GF-D8 (cell line): ENCODE data around the gene MTO1.
A peak's percentile ranks its signal among the peaks of the same experiment; 100 is the strongest.
"Not testable (repeated sequence)": the region's sequence is repeated elsewhere in the genome, so short reads cannot be mapped to it uniquely, and the experiment has no call there.

Experiments used
- DNase-seq: peaks from one replicate; lab custom pipeline; 2025; lab: John Stamatoyannopoulos, UW

The MTO1 gene, protein sequence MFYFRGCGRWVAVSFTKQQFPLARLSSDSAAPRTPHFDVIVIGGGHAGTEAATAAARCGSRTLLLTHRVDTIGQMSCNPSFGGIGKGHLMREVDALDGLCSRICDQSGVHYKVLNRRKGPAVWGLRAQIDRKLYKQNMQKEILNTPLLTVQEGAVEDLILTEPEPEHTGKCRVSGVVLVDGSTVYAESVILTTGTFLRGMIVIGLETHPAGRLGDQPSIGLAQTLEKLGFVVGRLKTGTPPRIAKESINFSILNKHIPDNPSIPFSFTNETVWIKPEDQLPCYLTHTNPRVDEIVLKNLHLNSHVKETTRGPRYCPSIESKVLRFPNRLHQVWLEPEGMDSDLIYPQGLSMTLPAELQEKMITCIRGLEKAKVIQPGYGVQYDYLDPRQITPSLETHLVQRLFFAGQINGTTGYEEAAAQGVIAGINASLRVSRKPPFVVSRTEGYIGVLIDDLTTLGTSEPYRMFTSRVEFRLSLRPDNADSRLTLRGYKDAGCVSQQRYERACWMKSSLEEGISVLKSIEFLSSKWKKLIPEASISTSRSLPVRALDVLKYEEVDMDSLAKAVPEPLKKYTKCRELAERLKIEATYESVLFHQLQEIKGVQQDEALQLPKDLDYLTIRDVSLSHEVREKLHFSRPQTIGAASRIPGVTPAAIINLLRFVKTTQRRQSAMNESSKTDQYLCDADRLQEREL

DNA sequence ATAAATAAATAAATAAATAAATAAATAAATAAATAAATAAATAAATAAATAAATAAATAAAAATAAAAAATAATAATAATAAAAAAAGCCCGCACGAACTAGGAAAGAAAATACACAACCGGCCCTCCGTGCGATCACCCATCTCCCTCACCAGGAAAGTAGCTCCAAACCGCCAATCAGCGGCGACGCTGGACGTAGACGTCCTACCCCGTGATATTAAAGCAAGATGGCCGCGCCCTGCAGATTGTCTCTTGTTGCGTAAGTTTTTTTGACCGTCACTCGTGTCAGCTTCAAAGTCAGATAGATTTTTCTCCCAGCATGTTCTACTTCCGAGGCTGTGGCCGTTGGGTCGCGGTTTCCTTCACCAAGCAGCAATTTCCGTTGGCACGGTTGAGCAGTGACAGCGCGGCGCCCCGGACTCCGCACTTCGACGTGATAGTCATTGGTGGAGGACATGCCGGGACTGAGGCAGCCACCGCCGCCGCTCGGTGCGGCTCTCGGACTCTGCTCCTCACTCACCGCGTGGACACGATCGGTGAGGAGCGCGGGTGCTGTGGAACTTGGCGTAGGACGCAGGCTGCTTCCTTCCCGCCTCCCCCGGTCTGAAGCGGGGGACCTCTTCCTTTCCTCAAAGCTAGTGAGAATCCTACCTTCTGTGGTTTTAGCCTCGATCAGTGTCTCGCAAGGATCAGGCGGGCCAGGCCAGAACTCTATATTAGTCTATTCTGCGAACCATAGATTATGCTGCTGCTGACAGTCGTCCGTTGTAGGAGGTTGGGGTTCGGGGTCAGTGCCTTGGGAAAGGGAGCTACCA, at the start of gene MTO1:
Gene MTO1 (plus strand): TSS at position 201 of the 814 bp plus-strand sequence. CDS start 118 bp downstream, at position 319.
- peak; percentile 94 for DNase-seq

DNA sequence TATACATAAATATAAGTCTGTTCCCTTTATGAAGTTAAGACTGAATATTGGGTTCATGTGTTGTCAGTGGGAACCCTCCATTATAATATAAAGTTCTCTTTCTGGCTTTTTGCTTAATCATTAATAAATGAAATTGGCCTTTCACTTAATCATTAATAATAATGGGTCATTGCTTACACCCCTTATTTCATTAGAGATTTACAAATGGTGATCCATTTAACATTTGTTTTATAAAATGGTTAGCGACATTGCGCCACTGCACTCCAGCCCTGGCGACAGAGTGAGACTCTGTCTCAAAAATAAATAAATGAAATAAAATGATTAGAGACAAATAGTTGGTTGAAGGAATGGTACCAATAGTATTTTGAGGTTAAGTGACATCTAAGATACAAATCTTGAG, 48.4 kb upstream of the MTO1 start:
- DNase-seq: no peak

DNA sequence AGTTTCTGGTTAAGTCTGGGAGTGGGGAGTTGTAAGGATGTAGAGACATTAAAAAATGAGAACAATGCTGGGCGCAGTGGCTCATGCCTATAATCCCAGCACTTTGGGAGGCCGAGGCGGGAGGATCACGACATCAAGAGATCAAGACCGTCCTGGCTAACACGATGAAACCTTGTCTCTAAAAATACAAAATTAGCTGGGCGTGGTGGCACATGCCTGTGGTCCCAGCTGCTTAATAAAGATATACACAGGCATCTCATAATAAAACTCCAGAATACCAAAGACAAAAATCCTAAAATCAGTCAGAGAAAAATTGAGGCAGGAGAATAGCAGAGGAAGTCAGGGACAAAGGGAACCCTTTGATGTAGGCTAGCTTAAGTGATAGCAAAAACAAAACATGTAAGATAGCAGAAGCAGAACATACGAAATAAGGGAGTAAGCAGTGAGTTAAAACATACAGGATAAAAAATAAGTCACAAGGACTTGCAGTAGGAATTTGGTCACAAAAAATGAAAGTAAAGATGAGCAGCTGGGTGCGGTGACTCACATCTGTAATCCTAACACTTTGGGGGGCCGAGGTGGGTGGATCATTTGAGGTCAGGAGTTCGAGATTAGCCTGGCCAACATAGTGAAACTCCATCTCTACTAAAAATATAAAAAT, 43.3 kb upstream of the MTO1 start:
- DNase-seq: no peak

DNA sequence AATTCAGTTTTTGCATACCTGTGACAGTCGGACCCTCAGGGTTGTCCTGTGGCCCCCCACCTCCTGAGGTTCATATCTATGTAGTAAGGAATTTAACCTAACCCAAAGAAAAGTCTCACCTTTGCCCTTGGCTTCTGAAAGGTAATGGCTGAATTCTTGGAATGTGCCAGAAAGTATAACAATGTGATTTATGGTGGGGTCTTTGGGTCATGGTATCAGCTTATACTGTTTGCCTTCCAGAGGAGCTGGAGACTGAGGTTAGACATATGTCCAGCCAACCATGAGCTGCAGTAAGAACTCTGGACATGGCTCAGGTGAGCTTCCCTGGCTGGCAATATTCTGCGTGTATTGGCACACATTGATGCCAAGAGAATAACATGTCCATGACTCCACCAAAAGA, 40.0 kb upstream of the MTO1 start:
- DNase-seq: no peak

DNA sequence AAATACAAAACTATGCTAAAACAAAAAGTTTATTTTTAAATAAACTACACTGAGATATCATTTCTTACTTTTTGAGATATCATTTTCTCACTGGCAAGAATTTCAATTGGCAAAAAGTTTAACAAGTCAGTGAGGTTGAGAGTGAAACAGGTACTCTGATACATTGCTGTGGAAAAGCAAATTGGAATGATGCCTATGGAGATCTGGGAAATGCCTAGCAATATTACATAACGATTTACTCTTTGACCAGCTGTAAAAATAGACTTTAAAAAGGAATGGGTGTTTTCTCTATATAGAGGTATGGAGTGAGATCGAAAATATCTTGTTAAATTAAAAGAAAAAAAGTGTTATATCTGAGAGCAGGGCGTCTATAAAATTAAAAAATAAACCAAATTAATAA, 26.3 kb upstream of the MTO1 start:
- DNase-seq: no peak

DNA sequence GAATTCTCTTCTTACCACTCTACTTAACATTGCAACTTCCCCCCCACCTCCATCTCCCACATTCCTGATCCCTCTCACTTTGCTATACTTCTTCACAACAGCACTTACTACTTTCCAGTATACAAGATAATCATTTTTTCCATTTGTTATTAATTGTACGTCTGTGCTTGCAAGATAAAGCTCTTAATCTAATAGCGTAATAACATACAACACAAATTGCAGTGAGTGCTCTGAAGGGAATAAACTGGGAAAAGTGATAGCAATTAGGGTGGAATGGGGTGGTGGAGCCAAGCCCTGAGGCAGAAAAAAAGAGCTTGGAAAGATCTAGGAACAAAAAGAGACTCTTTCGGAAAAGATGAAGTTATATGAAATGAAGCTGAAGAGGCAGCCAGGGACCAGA, 18.0 kb upstream of the MTO1 start:
- no peak for DNase-seq

DNA sequence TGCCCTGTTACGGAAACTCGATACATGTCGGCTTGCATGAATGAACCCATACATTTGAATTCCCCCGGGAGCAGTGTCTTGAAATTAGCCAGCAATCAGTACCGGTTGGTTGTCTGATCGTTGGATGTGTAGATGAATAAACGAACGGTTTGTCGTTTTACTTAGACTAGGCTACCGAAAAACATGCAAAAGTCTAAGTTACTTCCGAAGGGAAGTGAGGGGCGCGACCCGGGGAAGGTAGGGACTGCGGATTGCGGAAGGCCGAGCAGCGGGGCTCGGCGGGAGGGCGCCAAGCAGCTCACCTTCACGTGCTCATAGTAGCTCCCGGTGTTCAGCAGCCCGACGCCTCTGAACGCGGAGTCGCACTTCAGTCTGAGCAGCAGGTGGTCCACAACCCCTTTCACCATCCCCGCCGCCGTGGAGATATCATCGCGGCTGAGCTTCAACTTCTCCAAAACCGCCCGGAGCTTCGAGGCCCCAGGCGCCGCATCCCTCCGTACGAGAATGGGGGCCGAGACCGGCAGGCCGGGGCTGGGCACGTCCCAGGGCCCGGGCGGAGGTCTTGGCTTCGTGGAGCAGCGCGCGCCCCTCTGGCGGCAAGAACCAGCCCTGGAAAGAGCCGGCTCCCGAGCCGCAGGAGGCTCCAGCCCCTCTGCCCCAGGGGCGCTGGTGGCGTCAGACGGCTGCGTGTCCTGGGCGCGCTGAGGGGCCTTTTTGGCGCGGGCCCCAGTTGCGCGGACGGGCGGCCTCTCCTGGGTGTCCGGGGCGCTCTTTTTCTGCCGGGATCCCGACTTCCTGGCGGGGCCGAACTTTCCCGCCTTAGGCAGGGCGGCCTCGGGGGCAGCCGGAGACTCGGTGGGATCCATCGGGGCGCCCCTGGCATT, 10.1 kb upstream of the MTO1 start:
- no peak for DNase-seq

DNA sequence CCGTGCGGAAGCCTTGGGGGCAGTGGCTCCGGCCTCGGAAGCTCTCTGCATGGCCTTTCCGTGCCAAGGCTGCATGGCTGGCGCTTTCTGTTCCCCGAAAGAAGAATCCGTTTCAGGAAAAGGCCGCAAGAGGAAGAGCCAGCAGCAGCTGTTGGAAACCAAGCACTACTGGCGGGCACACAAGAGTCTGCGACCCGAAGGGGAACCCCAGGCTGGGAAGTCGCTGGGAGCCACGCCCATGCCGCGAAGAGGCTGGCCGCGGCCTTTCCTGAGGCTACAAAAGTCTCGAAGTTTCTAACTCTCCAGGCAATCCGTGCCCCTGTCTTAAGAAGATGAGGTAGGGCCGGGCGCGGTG, 9.5 kb upstream of the MTO1 start, which contains the start of gene CGAS:
Gene CGAS (minus strand): TSS at position 191 of the 355 bp plus-strand sequence. CDS start 116 bp downstream, at position 75.
- DNase-seq: peak; percentile 83

DNA sequence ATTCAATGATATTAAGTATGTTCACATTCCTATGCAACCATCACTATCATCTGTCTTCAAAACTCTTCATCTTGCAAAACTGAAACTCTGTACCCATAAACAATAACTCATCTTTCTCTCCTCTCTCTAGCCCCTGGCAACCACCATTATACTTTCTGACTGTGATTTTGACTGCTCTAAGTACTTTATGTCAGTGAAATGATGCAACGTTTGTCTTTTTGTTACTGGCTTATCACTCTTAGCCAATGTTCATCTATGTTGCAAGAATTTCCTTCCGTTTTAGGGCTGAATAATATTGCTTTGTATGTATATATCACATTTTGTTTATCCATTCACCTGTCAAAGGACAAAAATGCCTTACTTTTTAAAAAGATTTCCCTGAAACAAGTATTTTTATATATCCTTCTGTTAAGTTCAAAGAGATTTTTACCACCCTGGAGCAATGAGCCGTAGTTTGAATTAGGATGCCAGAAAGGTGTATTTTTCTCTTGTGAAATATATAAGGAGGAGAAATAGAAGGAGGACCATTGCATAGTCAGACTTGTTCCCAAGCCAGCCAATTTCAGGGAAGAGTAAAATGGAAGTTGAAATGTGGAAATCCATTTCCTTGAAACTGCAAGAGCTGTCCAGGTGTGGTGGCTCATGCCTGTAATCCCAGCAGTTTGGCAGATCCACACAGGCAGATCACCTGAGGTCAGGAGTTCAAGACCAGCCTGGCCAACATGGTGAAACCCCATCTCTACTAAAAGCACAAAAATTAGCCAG, 5.5 kb upstream of the MTO1 start:
- DNase-seq: peak; percentile 92

DNA sequence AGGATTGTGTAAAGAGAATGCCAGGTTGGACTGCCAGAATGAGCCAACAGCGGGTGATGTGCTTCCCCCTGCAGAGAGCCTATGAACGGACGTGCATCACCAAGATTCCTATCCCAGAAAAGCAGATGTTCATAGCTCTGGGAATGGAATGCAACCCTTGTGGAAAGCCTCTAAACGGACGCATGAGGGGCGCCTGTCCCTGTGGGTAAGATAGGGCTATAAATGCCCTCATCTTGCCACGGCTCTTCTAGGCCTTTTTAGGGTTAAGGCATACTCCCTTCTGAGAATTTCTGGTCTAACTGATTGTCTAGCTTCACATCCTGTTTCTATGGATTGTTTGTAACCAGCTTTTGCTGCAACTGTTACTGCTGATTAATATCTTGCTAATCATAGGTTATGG, 2.1 kb upstream of the MTO1 start:
- DNase-seq: not testable (repeated sequence)

DNA sequence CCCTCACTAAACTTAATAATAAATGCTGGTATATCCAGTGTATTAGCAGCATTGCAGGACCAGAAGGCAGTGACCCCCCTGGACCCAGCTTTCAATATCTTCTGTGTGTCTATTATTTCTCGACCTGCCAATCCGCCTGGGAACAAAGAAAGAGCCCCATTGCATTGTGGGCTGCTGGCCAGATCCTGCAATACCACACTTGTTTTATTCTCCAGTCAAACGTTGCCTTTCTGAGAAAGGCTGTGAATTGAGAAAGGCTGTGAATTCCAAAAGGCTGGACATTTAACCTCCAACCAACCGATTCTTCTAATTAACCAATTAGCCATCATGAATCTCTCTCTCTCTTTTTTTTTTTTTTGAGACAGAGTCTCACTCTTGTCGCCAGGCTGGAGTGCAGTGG, 1.5 kb upstream of the MTO1 start:
- DNase-seq: peak; percentile 69

DNA sequence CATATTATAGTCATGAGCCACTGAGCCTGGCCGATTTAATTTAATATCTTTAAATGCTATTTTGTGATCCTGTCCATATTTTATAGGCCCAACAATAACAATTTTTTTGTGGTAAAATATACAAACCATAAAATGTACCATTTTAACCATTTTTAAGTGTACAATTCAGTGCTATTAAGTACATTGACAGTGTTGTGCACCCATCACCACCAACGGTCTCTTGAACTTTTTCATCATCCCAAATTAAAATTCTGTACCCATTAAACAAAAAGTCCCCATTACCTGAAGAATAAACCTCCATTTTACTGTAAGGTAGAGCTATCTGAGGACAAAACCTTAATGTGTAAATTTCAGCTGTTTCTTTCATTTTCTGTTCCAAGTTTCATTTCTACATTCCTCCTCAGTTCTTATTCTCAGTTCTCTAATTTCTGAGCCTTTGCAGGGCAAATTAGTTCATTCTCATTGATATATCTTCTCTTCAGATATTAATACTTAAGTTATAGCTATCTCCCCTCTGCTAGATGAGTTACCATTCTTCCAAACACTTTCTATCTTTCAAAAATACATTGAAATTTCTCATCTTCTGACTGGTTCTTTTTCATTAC, 10.3 kb downstream of the MTO1 start:
- DNase-seq: no peak

DNA sequence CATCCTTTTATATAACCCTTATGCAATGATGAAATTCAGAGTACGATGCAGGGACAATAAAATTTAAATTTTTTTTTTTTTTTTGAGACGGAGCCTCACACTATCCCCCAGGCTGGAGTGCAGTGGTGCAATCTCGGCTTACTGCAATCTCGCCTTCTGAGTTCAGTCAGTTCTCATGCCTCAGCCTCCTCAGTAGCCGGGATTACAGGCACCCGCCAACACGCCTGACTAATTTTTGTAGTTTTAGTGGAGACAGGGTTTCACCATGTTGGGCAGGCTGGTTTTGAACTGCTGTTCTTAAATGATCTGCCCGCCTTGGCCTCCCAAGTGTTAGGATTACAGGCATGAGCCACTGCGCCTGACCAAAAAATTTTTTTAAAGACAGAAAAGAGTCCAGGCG, 15.2 kb downstream of the MTO1 start:
- no peak for DNase-seq

DNA sequence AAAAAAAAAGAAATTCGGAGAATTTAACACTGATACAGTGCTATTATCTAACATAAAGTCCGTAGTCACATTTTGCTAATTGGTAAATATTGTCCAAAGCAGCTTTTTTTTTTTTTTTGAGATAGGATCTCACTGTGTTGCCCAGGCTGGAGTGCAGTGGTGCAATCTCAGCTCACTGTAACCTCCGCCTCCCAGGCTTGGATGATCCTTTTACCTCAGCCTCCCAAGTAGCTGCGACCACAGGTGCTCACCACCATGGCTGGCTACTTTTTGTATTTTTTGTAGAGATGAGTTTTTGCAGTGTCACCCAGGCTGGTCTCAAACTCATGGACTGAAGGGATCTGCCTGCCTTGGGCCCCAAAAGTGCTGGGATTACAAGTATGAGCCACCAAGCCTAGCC, 15.9 kb downstream of the MTO1 start:
- no peak for DNase-seq

DNA sequence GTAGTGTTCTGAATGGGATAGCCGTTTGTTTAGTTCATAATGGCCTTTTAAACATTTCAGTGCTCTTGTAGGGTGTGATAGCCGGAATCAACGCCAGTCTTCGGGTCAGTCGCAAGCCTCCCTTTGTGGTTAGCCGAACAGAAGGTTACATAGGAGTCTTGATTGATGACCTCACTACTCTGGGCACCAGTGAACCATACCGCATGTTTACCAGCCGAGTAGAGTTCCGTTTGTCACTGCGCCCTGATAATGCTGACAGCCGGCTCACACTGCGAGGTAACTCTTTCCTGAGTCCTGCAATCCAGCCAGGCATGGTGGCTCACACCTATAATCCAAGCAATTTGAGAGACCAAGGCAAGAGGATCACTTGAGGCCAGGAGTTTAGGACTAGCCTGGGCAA, 20.4 kb downstream of the MTO1 start:
- DNase-seq: no peak

DNA sequence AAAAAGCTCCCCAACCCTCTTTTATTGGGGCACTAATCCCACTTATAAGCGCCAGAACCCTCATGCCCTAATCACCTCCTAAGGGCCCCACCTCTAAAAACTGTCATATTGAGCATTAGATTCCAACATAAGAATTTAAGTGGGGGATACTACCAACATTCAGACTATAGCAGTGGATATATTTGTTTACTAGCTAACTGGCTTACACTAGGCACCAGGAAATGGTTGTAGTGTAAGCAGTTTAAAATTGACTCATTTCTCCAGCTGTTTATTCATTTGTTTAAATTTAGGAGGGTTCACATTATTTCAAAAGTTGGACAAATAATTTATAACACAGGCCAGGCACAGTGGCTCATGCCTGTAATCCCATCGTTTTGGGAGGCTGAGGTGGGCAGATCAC, 22.9 kb downstream of the MTO1 start:
- no peak for DNase-seq

DNA sequence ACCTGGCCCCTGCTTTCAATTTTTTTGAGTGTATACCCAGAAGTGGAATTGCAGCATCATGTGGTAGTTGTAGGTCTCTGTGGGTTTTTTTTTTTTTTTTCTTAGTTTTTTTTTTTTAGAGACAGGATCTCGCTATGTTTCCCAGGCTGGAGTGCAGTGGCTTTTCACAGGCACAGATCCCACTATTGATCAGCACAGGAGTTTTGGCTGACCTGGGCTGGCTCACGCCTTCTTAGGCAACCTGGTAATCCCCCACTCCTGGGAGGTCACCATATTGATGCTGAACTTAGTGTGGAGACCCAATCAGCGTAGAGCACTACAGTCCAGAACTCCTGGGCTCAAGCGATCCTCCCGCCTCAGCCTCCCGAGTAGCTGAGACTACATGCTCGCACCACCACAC, 25.9 kb downstream of the MTO1 start:
- DNase-seq: no peak

DNA sequence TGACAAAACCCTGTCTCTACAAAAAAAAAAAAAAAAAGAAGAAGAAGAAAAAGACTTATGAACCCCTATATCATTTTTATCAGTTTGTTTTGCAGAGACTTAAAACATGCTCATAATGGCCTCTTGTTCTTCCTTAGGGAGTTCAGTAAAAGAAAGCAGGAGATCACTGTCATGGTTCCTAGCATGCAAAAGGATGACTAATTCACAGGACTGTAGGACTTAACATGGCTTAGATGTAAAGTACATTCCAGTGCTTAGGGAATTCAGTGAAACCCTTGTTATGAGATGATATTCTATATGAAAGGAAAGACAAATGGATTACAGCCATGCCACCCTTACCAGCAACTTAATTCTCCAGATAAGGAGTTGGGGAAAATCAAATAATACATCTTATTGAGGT, 29.8 kb downstream of the MTO1 start:
- no peak for DNase-seq

DNA sequence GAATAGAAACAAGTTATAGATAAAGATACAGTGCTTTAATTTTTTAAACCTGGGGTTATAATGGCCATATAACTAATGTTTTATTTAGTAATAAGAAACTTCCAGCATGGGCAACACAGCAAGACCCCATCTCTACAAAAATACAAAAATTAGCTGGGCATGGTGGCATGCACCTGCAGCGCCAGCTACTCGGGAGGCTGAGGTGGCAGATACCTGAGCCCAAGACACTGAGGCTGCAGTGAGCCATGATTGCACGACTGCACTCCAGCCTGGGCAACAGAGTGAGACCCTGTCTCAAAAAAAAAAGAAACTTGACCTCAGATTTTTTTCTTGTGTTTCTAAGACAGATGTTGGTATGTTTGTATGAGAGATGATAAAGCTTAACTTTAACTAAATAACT, 36.4 kb downstream of the MTO1 start:
- no peak for DNase-seq
